HCT116 (cell line): ENCODE measurements around the gene MTUS2. TPM values are rescaled to one million over a fixed set of nuclear protein-coding genes. Genes with fewer than 3 reads are reported as not detected.

Experiments used
- ATAC-seq: fragments of 200-7000 bp; cut with Tn5 transposase; 2 replicates; pipeline ENCODE4 v1.9.1; 2020; ENCODE audit warnings: mild to moderate bottlenecking, moderate library complexity
- BruUV-seq: library from RNA; stranded (reverse); fragments of 400-500 nt; replicated peaks from 2 replicates; lab custom pipeline; 2021; lab: Mats Ljungman, UMichigan
- CTCF ChIA-PET: fragments of 300-600 bp; sonication (Branson Sonifier 250); formaldehyde crosslinking; loops from one replicate; lab custom pipeline; 2021; ENCODE audit warnings: antibody characterized with exemption; lab: Charles Lee
- POLR2A ChIA-PET: fragments of 300-600, 350-600 bp; sonication (Branson Sonifier 250); formaldehyde crosslinking; loops from one replicate; lab custom pipeline; 2021; ENCODE audit warnings: antibody characterized with exemption; lab: Charles Lee
- RAD21 ChIA-PET, 2 experiments: fragments of 300-600 bp; sonication (Branson Sonifier 250); formaldehyde crosslinking; loops; one replicate each; lab custom pipeline; 2023; ENCODE audit warnings: low total read pairs in 2 of 2; ENCODE audit not compliant: uncharacterized antibody in 2 of 2, unreplicated experiment in 2 of 2, low non-redundant PET in 1 of 2; lab: Charles Lee
- DNase-seq: peaks from one replicate; pipeline ENCODE4 v3.0.0-alpha.2; 2010; ENCODE audit warnings: low read depth, low spot score
- H2AFZ ChIP-seq: fragments of 200-600 bp; shearing (Covaris generic), sonication (generic); 2 replicates; pipeline ENCODE4 v1.6.1; 2017; ENCODE audit warnings: low read depth, mixed run types, mixed read lengths, antibody characterized with exemption, low read length; ENCODE audit not compliant: poor library complexity, severe bottlenecking
- H3K27ac ChIP-seq: 2 replicates; pipeline ENCODE4 v1.5.1; 2012; ENCODE audit warnings: low read depth, low read length
- H3K27me3 ChIP-seq: fragments of 200-600 bp; sonication (generic); 2 replicates; pipeline ENCODE4 v1.6.1; 2016; ENCODE audit warnings: mixed run types, low read length, mixed read lengths; ENCODE audit not compliant: insufficient read depth
- H3K36me3 ChIP-seq, 2 experiments: fragments of 200-500 bp in 1 of 2; fragments of 200-600 bp in 1 of 2; sonication (Bioruptor generic) in 1 of 2; sonication (generic) in 1 of 2; 2 replicates each; pipeline versions ENCODE4 v1.5.1 to v1.6.1; 2014 to 2016; ENCODE audit warnings: low read length in 2 of 2, inconsistent platforms in 1 of 2, mixed read lengths in 1 of 2, mixed run types in 1 of 2; ENCODE audit not compliant: insufficient read depth in 2 of 2, control insufficient read depth in 1 of 2
- H3K4me1 ChIP-seq, 2 experiments: fragments of 200-600 bp in 1 of 2; sonication (generic) in 1 of 2; 2 replicates each; pipeline versions ENCODE4 v1.5.1 to v1.6.1; 2012 to 2017; ENCODE audit warnings: low read length in 2 of 2, inconsistent platforms in 1 of 2, mild to moderate bottlenecking in 1 of 2, mixed read lengths in 1 of 2, mixed run types in 1 of 2, moderate library complexity in 1 of 2; ENCODE audit not compliant: insufficient read depth in 2 of 2, control insufficient read depth in 1 of 2
- H3K4me2 ChIP-seq: fragments of 200-600 bp; sonication (generic); 2 replicates; pipeline ENCODE4 v1.6.1; 2017; ENCODE audit warnings: mixed run types, low read length, mixed read lengths
- H3K4me3 ChIP-seq, 2 experiments: fragments of 200-600 bp in 1 of 2; sonication (generic) in 1 of 2; replicated peaks in 1 of 2; 2 replicates each; pipeline ENCODE4 v1.5.1; 2011 to 2016; ENCODE audit warnings: low read length in 2 of 2, control low read depth in 1 of 2, low read depth in 1 of 2, mild to moderate bottlenecking in 1 of 2, mixed read lengths in 1 of 2, mixed run types in 1 of 2
- H3K79me2 ChIP-seq: fragments of 200-600 bp; sonication (generic); 2 replicates; pipeline ENCODE4 v1.6.1; 2017; ENCODE audit warnings: mild to moderate bottlenecking, mixed run types, low read length, moderate library complexity, mixed read lengths; ENCODE audit not compliant: insufficient read depth
- H3K9ac ChIP-seq: fragments of 200-600 bp; sonication (generic); 2 replicates; pipeline ENCODE4 v1.6.1; 2016; ENCODE audit warnings: low read length, mixed read lengths
- H3K9me2 ChIP-seq: fragments of 200-600 bp; sonication (generic), shearing (Covaris generic); 2 replicates; pipeline ENCODE4 v1.6.1; 2017; ENCODE audit warnings: mixed run types, mild to moderate bottlenecking, moderate library complexity; ENCODE audit not compliant: insufficient read depth
- H3K9me3 ChIP-seq, 2 experiments: fragments of 200-500 bp in 1 of 2; fragments of 200-600 bp in 1 of 2; sonication (Bioruptor generic) in 1 of 2; sonication (generic) in 1 of 2; 2 replicates each; pipeline ENCODE4 v1.6.1; 2014 to 2017; ENCODE audit warnings: low read length in 2 of 2, mixed read lengths in 2 of 2, inconsistent platforms in 1 of 2, low read depth in 1 of 2, mild to moderate bottlenecking in 1 of 2, mixed run types in 1 of 2, moderate library complexity in 1 of 2; ENCODE audit not compliant: control insufficient read depth in 1 of 2, insufficient read depth in 1 of 2
- H4K20me1 ChIP-seq: fragments of 200-600 bp; sonication (generic), shearing (Covaris generic); 2 replicates; pipeline ENCODE4 v1.6.1; 2017; ENCODE audit warnings: mixed run types, mild to moderate bottlenecking, moderate library complexity; ENCODE audit not compliant: insufficient read depth
- ATF3 ChIP-seq: IDR thresholded peaks from 2 replicates; pipeline ENCODE4 v1.6.1; 2012
- POLR2A ChIP-seq: IDR thresholded peaks from 2 replicates; pipeline ENCODE4 v1.7.0; 2011; ENCODE audit warnings: borderline replicate concordance; ENCODE audit not compliant: insufficient read depth, insufficient read length; ENCODE audit errors: extremely low read depth
- POLR2AphosphoS5 ChIP-seq: IDR thresholded peaks from 2 replicates; pipeline ENCODE4 v1.6.1; 2011; ENCODE audit warnings: mild to moderate bottlenecking, low read depth, low read length, moderate library complexity
- SRF ChIP-seq: IDR thresholded peaks from 2 replicates; pipeline ENCODE4 v1.6.1; 2012; ENCODE audit warnings: low read depth
- YY1 ChIP-seq: IDR thresholded peaks from 2 replicates; pipeline ENCODE4 v1.6.1; 2011; ENCODE audit warnings: low read length, low read depth, moderate library complexity, mild to moderate bottlenecking; ENCODE audit not compliant: insufficient replicate concordance; ENCODE audit errors: extremely low read depth
- ZBTB33 ChIP-seq: IDR thresholded peaks from 2 replicates; pipeline ENCODE4 v1.6.1; 2011; ENCODE audit warnings: mild to moderate bottlenecking, low read length, moderate library complexity; ENCODE audit not compliant: insufficient replicate concordance; ENCODE audit errors: extremely low read depth
- ZFX ChIP-seq: fragments of 450-650 bp; IDR thresholded peaks from 2 replicates; pipeline ENCODE4 v1.6.1; 2017
- intact Hi-C: fragments of 100-400 bp; cut with micrococcal nuclease; formaldehyde crosslinking; loops from 2 replicates; pipeline ENCODE4 v1.10.0; 2022
- total RNA-seq: library from RNA; stranded (reverse); gene quantifications from one replicate; pipeline ENCODE4 v1.2.1, GENCODE V29; 2021; ENCODE audit not compliant: unreplicated experiment
- TF ChIP-seq, protein P1 (sequence below), 3 experiments: fragments of 200-600 bp in 1 of 3; sonication (generic) in 1 of 3; IDR thresholded peaks in 2 of 3; conservative IDR thresholded peaks in 1 of 3; 2 replicates each; pipeline ENCODE4 v1.5.1; 2012 to 2017; ENCODE audit warnings: low read depth in 2 of 3, low read length in 2 of 3, antibody characterized with exemption in 1 of 3, borderline replicate concordance in 1 of 3, control low read depth in 1 of 3, mild to moderate bottlenecking in 1 of 3, mixed read lengths in 1 of 3, mixed run types in 1 of 3, moderate library complexity in 1 of 3; ENCODE audit not compliant: insufficient read depth in 1 of 3

The MTUS2 gene
- total RNA-seq, 1 experiment from 2014 or later, result 0.02 TPM

- H3K4me3 ChIP-seq, result no peak overlapping the region
- no peaks in the 10 kb centered on the region for H3K4me1 ChIP-seq
- CTCF ChIA-PET, result no interaction called here
- H3K9ac ChIP-seq, result no peak overlapping the region
- ATAC-seq, result no peak
- TF ChIP-seq ZBTB33, result no peak
- no peak for TF ChIP-seq POLR2A
- no peak for TF ChIP-seq YY1
- no peak for TF ChIP-seq SRF
- TF ChIP-seq, protein P1, sequence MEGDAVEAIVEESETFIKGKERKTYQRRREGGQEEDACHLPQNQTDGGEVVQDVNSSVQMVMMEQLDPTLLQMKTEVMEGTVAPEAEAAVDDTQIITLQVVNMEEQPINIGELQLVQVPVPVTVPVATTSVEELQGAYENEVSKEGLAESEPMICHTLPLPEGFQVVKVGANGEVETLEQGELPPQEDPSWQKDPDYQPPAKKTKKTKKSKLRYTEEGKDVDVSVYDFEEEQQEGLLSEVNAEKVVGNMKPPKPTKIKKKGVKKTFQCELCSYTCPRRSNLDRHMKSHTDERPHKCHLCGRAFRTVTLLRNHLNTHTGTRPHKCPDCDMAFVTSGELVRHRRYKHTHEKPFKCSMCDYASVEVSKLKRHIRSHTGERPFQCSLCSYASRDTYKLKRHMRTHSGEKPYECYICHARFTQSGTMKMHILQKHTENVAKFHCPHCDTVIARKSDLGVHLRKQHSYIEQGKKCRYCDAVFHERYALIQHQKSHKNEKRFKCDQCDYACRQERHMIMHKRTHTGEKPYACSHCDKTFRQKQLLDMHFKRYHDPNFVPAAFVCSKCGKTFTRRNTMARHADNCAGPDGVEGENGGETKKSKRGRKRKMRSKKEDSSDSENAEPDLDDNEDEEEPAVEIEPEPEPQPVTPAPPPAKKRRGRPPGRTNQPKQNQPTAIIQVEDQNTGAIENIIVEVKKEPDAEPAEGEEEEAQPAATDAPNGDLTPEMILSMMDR (IDR thresholded peaks at IDR 0.05 in 2 of 3, conservative IDR thresholded peaks at IDR 0.05 in 1 of 3; ENCODE audit: borderline replicate concordance in 1 of 3, insufficient read depth in 1 of 3, low read depth in 2 of 3, low read length in 2 of 3), result no peak
- no peak for TF ChIP-seq ATF3
- TF ChIP-seq ZFX, result no peak
- no peak for TF ChIP-seq POLR2AphosphoS5
- TF ChIP-seq, all 23 proteins: peak for 0
- RAD21 ChIA-PET, result no interaction called here
- no peaks in the 10 kb centered on the region for H3K36me3 ChIP-seq
- H2AFZ ChIP-seq, result no peak overlapping the region
- peaks cover 37% of the 10 kb centered on the region for H3K27me3 ChIP-seq
- no TSS peak for BruUV-seq
- POLR2A ChIA-PET, result no interaction called here
- no peaks in the 10 kb centered on the region for H4K20me1 ChIP-seq
- no peak overlapping the region for H3K27ac ChIP-seq
- intact Hi-C loops, result no loop called here
- no peaks in the 10 kb centered on the region for H3K79me2 ChIP-seq
- no peak overlapping the region for H3K4me2 ChIP-seq
- no peaks in the 10 kb centered on the region for H3K9me3 ChIP-seq
- no peaks in the 10 kb centered on the region for H3K9me2 ChIP-seq
- DNase-seq, result no peak
Measured at GRCh38 chr13:29315847-29316246, 495.7 kb downstream of the MTUS2 start.
